Coronary artery (tissue), 2 donors: ENCODE results near the gene DBI.

Experiments used
- DNase-seq: peaks from one replicate; pipeline ENCODE4 v3.0.0-alpha.2; 2017; ENCODE audit warnings: low spot score
- H3K27ac ChIP-seq, 2 donors: fragments of 200-600 bp; sonication (generic); one replicate each; pipeline ENCODE4 v1.5.1; 2016 to 2019
- H3K4me3 ChIP-seq: fragments of 200-600 bp; sonication (generic); 2 replicates; pipeline ENCODE4 v1.5.1; 2016; ENCODE audit warnings: mild to moderate bottlenecking, moderate library complexity
- CTCF ChIP-seq: fragments of 200-600 bp; sonication (generic); IDR thresholded peaks from one replicate; pipeline ENCODE4 v1.5.1; 2019; ENCODE audit warnings: antibody characterized with exemption

Gene DBI

GRCh38 chr2:119332953-119333352 is 33.8 kb upstream of the DBI start:
- TF ChIP-seq CTCF, result no peak
- no peak for DNase-seq
- Histone ChIP-seq H3K27ac (no peak overlapping the region), H3K4me3 (no peak overlapping the region)

- DNase-seq, result no peak
- TF ChIP-seq CTCF, result no peak
- H3K27ac ChIP-seq, result no peak overlapping the region
- H3K4me3 ChIP-seq, result no peak overlapping the region
Measured at GRCh38 chr2:119333360-119333759, 33.4 kb upstream of the DBI start.

- DNase-seq, result no peak
- TF ChIP-seq CTCF, result no peak
- H3K27ac ChIP-seq, result no peak overlapping the region
- H3K4me3 ChIP-seq, result no peak overlapping the region
Measured at GRCh38 chr2:119333833-119334232, 32.9 kb upstream of the DBI start.

- no peak overlapping the region for H3K4me3 ChIP-seq
- DNase-seq, result no peak
- TF ChIP-seq CTCF, result no peak
Measured at GRCh38 chr2:119337749-119338148, 29.0 kb upstream of the DBI start.

GRCh38 chr2:119338272-119338671 is 28.5 kb upstream of the DBI start:
- Histone ChIP-seq H3K4me3 (no peak overlapping the region), H3K27ac (no peak overlapping the region)
- TF ChIP-seq CTCF, result no peak
- no peak for DNase-seq

More at GRCh38 chr2:119337749-119338148, 29.0 kb upstream of the DBI start:
- H3K27ac ChIP-seq, result no peak overlapping the region

GRCh38 chr2:119338826-119339561 is 27.8 kb upstream of the DBI start:
- H3K27ac ChIP-seq, result no peak overlapping the region

More at GRCh38 chr2:119338826-119339561, 27.8 kb upstream of the DBI start:
- no peak overlapping the region for H3K4me3 ChIP-seq
- TF ChIP-seq CTCF, result no peak
- DNase-seq, result no peak
